Activated T-helper 2 cell treated with anti-CD3 and anti-CD28 coated beads, Interferon-gamma antibody, Interleukin-2, Interleukin-4, amounts not matched to agents 10 μg/mL and 5 μg/mL and 100 μg/mL, durations not matched to agents 14 hours and 24 hours and 36 hours (primary cell): ENCODE results near the gene CDH13. TPM values are rescaled to one million over a fixed set of nuclear protein-coding genes. Genes with fewer than 3 reads are reported as not detected.

Source experiments
- DNase-seq: peaks from one replicate; pipeline ENCODE4 v3.0.0; 2021; ENCODE audit warnings: low spot score
- H3K27ac Mint-ChIP-seq: one replicate; pipeline ENCODE4 v1.8.0; 2021; ENCODE audit warnings: mixed read lengths
- H3K27me3 Mint-ChIP-seq: one replicate; pipeline ENCODE4 v1.8.0; 2021; ENCODE audit warnings: low read depth, mixed read lengths
- H3K36me3 Mint-ChIP-seq: one replicate; pipeline ENCODE4 v1.8.0; 2021; ENCODE audit warnings: low read depth, mixed read lengths
- H3K4me1 Mint-ChIP-seq: one replicate; pipeline ENCODE4 v1.8.0; 2021; ENCODE audit warnings: low read depth, mixed read lengths
- H3K4me3 Mint-ChIP-seq: one replicate; pipeline ENCODE4 v1.8.0; 2021; ENCODE audit warnings: low read depth, mild to moderate bottlenecking, moderate library complexity, mixed read lengths
- H3K9me3 Mint-ChIP-seq: one replicate; pipeline ENCODE4 v1.8.0; 2021; ENCODE audit warnings: mixed read lengths
- intact Hi-C: fragments of 100-400 bp; cut with micrococcal nuclease; formaldehyde crosslinking; loops from one replicate; pipeline ENCODE4 v1.15.1; 2023
- total RNA-seq: library from RNA; stranded (reverse); gene quantifications from 2 replicates; pipeline ENCODE4 v1.2.3, GENCODE V29; 2022

CDH13 gene
- total RNA-seq, 1 donor from 2014 or later, result not detected

GRCh38 chr16:82862057-82862456 lies 235.3 kb downstream of the CDH13 start:
- H3K4me1 Mint-ChIP-seq, result no peaks in the 10 kb centered on the region
- H3K36me3 Mint-ChIP-seq, result no peaks in the 10 kb centered on the region
- no peak overlapping the region for H3K4me3 Mint-ChIP-seq
- DNase-seq, result no peak
- H3K9me3 Mint-ChIP-seq, result peaks cover 14% of the 10 kb centered on the region
- H3K27ac Mint-ChIP-seq, result no peak overlapping the region
- intact Hi-C loops, result no loop called here
- H3K27me3 Mint-ChIP-seq, result no peaks in the 10 kb centered on the region

GRCh38 chr16:82864332-82865040 lies 237.7 kb downstream of the CDH13 start:
- H3K36me3 Mint-ChIP-seq, result no peaks in the 10 kb centered on the region
- H3K27me3 Mint-ChIP-seq, result no peaks in the 10 kb centered on the region
- peaks cover 9% of the 10 kb centered on the region for H3K9me3 Mint-ChIP-seq
- DNase-seq, result no peak
- no peaks in the 10 kb centered on the region for H3K4me1 Mint-ChIP-seq
- intact Hi-C loops, result no loop called here
- no peak overlapping the region for H3K4me3 Mint-ChIP-seq
- H3K27ac Mint-ChIP-seq, result no peak overlapping the region

DNA sequence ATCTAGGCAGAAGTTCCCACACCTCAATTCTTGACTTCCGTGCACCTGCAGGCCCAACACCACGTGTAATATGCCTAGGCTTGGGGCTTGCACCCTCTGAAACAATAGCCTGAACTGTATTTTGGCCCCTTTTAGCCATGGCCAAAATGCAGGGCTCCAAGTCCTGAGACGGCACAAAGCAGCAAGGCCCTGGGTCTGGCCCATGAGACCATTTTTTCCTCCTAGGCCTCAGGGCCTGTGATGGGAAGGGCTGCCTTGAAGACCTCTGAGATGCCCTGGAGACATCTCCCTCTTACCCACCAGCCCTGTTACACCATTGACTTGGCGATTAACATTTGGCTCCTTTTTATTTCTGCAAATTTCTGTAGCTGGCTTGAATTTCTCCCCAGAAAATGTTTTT lies 238.6 kb downstream of the CDH13 start:
- Mint-ChIP-seq H3K36me3 (no peaks in the 10 kb centered on the region), H3K9me3 (peaks cover 12% of the 10 kb centered on the region), H3K27ac (no peak overlapping the region), H3K4me1 (no peaks in the 10 kb centered on the region), H3K4me3 (no peak overlapping the region), H3K27me3 (no peaks in the 10 kb centered on the region)
- DNase-seq, result no peak
- intact Hi-C loops, result no loop called here

DNA sequence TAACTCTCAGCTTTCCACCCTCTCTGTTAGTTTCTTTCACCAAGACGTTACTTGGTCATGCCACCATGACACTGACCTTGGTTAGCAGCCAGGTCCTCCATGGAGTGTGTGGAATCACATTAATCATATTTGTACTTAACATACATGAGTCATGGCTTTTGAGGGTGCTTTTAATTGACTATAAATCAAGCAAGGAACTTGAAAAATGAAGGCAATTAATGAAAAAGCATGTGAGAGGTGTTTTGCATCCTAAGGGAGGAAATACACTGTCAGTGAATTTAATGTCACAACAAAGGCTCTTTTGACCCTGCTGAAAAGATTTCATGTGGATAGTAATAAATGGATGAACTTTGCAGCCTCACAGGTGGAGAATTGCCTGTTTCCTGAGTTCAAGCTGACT lies 240.7 kb downstream of the CDH13 start:
- Mint-ChIP-seq H3K4me3 (no peak overlapping the region), H3K36me3 (no peaks in the 10 kb centered on the region), H3K9me3 (peaks cover 15% of the 10 kb centered on the region), H3K27me3 (no peaks in the 10 kb centered on the region), H3K27ac (no peak overlapping the region), H3K4me1 (no peaks in the 10 kb centered on the region)
- intact Hi-C loops, result no loop called here
- DNase-seq, result no peak

- Mint-ChIP-seq H3K27me3 (no peaks in the 10 kb centered on the region), H3K36me3 (no peaks in the 10 kb centered on the region), H3K27ac (no peak overlapping the region), H3K4me1 (no peaks in the 10 kb centered on the region), H3K9me3 (peaks cover 17% of the 10 kb centered on the region), H3K4me3 (no peak overlapping the region)
- DNase-seq, result no peak
- intact Hi-C loops, result no loop called here
Measured at GRCh38 chr16:82874271-82874670, 247.5 kb downstream of the CDH13 start.

GRCh38 chr16:82874672-82875071 lies 247.9 kb downstream of the CDH13 start:
- Mint-ChIP-seq H3K9me3 (peaks cover 15% of the 10 kb centered on the region), H3K27me3 (no peaks in the 10 kb centered on the region), H3K4me1 (no peaks in the 10 kb centered on the region), H3K4me3 (no peak overlapping the region), H3K36me3 (no peaks in the 10 kb centered on the region), H3K27ac (no peak overlapping the region)
- intact Hi-C loops, result no loop called here
- DNase-seq, result no peak

DNA sequence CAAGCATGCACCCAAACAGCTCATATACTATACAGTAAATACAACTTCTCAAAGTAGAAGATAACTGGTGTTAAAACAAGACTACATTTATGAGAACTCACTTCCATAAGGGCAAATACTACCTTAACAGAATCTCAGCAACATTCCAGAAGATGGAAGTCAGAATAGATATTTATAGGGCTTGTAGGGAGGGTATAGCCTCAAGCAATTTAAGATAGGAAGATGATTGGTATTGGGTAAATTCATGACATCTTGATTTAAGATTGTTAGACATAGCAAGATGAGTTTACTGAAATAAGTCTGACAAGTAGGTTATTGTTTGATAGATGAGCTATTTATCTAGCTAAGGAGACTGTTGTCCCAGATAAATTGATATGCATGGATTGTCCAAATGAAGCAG lies 250.2 kb downstream of the CDH13 start:
- no peak for DNase-seq
- Mint-ChIP-seq H3K27me3 (no peaks in the 10 kb centered on the region), H3K4me1 (no peaks in the 10 kb centered on the region), H3K27ac (no peak overlapping the region), H3K9me3 (peaks cover 8% of the 10 kb centered on the region), H3K4me3 (no peak overlapping the region), H3K36me3 (no peaks in the 10 kb centered on the region)
- intact Hi-C loops, result no loop called here

GRCh38 chr16:82878466-82878865 lies 251.7 kb downstream of the CDH13 start:
- no peak overlapping the region for H3K4me3 Mint-ChIP-seq
- H3K4me1 Mint-ChIP-seq, result no peaks in the 10 kb centered on the region
- DNase-seq, result no peak
- H3K27me3 Mint-ChIP-seq, result no peaks in the 10 kb centered on the region
- no peaks in the 10 kb centered on the region for H3K36me3 Mint-ChIP-seq
- intact Hi-C loops, result no loop called here
- no peak overlapping the region for H3K27ac Mint-ChIP-seq
- peaks cover 4% of the 10 kb centered on the region for H3K9me3 Mint-ChIP-seq

DNA sequence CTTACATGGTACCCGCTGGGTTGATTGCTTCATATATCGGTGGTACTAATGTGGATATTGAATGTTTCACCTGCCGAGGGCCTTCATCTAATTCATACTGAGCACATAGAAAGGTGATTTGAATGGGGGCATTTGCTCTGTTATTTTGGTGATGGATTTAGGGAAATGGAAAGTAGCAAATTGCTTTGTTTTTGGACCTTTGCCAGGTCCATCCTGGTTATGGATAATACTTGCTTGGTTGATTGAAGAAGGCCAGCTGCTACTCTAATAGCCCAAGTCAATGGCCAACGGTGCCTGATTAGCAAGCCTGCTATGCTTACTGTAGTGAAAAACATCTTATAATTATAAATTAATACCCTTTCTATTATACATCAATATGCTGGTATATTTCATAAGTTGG lies 253.6 kb downstream of the CDH13 start:
- Mint-ChIP-seq H3K27ac (no peak overlapping the region), H3K27me3 (peaks cover under 1% of the 10 kb centered on the region), H3K36me3 (no peaks in the 10 kb centered on the region), H3K4me1 (no peaks in the 10 kb centered on the region), H3K9me3 (no peaks in the 10 kb centered on the region), H3K4me3 (no peak overlapping the region)
- intact Hi-C loops, result no loop called here
- no peak for DNase-seq

- no peaks in the 10 kb centered on the region for H3K9me3 Mint-ChIP-seq
- intact Hi-C loops, result no loop called here
- H3K27me3 Mint-ChIP-seq, result peaks cover 2% of the 10 kb centered on the region
- no peak for DNase-seq
- H3K36me3 Mint-ChIP-seq, result no peaks in the 10 kb centered on the region
- no peak overlapping the region for H3K4me3 Mint-ChIP-seq
- no peak overlapping the region for H3K27ac Mint-ChIP-seq
- H3K4me1 Mint-ChIP-seq, result no peaks in the 10 kb centered on the region
Measured at GRCh38 chr16:82881516-82881915, 254.7 kb downstream of the CDH13 start.

GRCh38 chr16:82882226-82882625 lies 255.5 kb downstream of the CDH13 start:
- intact Hi-C loops, result no loop called here
- DNase-seq, result no peak
- H3K36me3 Mint-ChIP-seq, result no peaks in the 10 kb centered on the region
- H3K4me1 Mint-ChIP-seq, result no peaks in the 10 kb centered on the region
- H3K9me3 Mint-ChIP-seq, result no peaks in the 10 kb centered on the region
- no peak overlapping the region for H3K27ac Mint-ChIP-seq
- peaks cover 2% of the 10 kb centered on the region for H3K27me3 Mint-ChIP-seq
- no peak overlapping the region for H3K4me3 Mint-ChIP-seq

DNA sequence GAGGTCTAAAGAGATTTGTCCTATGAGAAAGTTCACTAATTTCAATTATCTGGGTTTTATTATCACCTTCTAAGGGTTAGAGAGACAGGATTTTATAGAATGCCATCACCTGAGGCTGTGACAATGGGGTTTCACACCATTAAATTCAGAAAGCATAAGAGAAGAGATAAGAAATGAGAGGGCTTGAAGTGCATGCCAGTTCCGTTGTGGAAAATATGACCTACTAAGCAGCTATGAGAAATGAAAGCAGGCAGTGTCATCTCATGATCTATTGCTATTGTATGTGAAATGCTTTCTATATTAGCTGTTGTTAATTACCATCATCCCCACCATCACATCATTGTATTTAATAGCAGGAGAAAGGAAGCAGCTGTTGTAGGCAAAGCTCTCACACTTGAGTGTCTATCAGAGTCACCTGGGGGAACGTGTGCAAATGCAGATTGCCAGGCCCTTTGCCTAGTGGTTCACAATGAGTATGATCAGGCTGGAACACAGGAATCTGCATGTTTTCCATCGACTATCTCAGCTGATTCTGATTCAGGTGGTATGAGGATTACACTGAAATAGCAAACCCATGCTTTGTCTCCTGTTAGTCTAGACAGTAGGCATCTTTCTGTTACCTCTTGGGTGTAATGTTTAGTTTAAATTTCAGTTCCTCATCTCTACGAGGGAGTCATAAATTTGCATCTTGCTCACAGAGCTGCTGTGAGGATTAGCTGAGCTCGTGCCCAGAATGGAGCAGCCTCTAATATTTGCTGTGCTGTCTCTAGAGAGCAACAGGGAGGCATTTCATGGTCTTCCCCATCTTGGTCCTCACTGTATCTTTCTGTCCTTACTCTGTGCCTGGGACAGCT lies 256.4 kb downstream of the CDH13 start:
- H3K4me1 Mint-ChIP-seq, result no peaks in the 10 kb centered on the region
- no peaks in the 10 kb centered on the region for H3K9me3 Mint-ChIP-seq
- no peak overlapping the region for H3K4me3 Mint-ChIP-seq
- H3K27me3 Mint-ChIP-seq, result peaks cover 2% of the 10 kb centered on the region
- no peak overlapping the region for H3K27ac Mint-ChIP-seq
- intact Hi-C loops, result no loop called here
- DNase-seq, result no peak
- H3K36me3 Mint-ChIP-seq, result no peaks in the 10 kb centered on the region

- intact Hi-C loops, result no loop called here
- peaks cover 5% of the 10 kb centered on the region for H3K27me3 Mint-ChIP-seq
- no peak for DNase-seq
Measured at GRCh38 chr16:82884320-82884898, 257.6 kb downstream of the CDH13 start.

More at GRCh38 chr16:82884320-82884898, 257.6 kb downstream of the CDH13 start:
- Mint-ChIP-seq H3K36me3 (no peaks in the 10 kb centered on the region), H3K27ac (no peak overlapping the region), H3K4me3 (no peak overlapping the region), H3K9me3 (no peaks in the 10 kb centered on the region), H3K4me1 (no peaks in the 10 kb centered on the region)
